SHP77 treated with DMSO at 0.1 percent for 48 hours (cell line): ENCODE results near the gene MRPL32.
A peak's percentile ranks its signal among the peaks of the same experiment; 100 is the strongest.
"Not testable (repeated sequence)": the region's sequence is repeated elsewhere in the genome, so short reads cannot be mapped to it uniquely, and the experiment has no call there.

Source experiments
- DNase-seq: peaks from one replicate; lab custom pipeline; 2025; lab: John Stamatoyannopoulos, UW

Gene MRPL32

DNA sequence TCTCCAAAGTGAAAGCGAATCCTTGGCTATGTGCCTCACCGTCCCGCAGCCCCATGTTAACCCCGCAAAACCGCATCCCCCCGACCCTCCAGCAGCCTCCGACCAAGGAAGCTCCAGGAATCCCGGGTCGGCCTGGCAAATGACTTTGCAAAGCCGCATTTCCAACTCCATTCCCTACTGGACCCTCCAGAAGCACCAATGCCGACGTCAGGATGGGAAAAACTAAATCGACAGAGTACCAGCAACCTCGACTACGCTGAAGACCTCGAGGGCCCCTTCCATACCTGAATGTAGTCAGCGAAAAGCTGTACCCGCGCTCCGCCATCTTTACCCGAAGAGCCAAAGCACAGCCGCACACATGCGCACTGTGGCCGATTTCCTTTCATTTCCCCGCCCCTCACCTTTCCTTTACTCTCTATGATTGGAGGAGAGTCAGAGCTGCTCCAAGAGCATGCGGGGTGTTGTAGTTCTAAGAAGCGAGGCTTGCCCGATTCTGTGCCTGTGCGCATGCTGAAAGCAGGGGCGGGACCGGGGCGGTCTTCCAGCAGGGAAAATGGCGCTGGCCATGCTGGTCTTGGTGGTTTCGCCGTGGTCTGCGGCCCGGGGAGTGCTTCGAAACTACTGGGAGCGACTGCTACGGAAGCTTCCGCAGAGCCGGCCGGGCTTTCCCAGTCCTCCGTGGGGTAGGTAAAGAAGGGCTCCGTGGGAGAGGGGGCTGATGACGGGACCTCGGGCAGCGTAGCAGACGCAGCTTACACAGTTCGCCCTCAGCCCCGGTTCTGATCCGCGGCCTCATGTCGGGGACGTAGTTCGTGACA lies at the start of gene MRPL32, which contains the start of gene PSMA2:
TSS of gene MRPL32 (plus strand) at position 543 of the 818 bp plus-strand sequence. CDS start at position 554, 11 bp downstream.
TSS of gene PSMA2 (minus strand) at position 341 of the 818 bp plus-strand sequence. CDS start at position 325, 16 bp downstream.
- peak; percentile 99 for DNase-seq

DNA sequence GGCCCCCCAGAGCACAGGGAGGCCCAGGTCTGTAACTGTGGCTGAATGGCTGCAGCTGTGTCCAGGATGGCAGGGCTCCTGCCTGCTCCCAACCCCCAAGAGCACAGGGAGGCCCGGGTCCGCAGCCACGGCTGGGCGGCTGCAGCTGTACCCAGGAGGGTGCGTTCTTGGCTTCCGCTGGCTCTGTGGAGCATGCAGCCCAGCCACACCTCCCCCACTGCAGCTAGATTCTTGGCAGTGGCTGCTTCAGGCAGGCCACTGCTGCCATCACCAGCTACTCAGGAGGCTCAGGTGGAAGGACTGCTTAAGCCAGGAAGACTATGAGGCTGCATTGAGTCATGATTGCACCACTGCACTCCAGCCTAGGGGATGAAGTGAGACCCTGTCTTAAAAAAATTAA lies 48.2 kb upstream of the MRPL32 start:
- peak; percentile 76 for DNase-seq

DNA sequence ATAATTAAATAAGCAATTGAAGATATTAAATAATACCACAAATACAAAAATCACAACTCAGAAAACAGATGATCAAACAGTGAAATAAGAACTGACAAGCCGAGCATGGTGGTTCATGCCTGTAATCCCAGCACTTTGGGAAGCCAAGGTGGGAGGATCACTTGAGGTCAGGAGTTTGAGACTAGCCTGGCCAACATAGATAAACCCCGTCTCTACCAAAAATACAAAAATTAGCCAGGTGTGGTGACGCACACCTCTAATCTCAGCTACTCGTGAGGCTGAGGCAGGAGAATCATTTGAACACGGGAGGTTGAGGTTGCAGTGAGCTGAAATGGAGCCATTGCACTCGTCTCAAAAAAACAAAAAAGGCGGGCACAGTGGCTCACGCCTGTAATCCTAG lies 47.0 kb upstream of the MRPL32 start:
- DNase-seq = not testable (repeated sequence)

DNA sequence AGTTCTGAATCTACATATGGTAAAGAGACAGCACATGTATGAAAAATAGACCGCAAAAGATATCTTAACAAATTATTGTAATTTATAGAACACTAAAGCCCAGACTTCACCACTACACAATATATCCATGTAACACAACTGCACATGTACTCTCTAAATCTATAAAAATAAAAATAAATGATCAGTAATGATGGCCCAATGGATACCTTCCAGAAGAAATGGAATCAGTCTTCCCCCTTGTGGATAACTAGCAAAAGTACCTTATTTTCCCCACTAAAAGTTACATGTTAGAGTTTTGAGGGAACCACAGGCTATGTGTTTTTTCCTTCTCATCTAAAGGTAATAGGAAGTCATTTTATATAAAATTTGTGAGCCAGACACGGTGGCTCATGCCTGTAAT lies 46.0 kb upstream of the MRPL32 start:
- DNase-seq = peak; percentile 17

DNA sequence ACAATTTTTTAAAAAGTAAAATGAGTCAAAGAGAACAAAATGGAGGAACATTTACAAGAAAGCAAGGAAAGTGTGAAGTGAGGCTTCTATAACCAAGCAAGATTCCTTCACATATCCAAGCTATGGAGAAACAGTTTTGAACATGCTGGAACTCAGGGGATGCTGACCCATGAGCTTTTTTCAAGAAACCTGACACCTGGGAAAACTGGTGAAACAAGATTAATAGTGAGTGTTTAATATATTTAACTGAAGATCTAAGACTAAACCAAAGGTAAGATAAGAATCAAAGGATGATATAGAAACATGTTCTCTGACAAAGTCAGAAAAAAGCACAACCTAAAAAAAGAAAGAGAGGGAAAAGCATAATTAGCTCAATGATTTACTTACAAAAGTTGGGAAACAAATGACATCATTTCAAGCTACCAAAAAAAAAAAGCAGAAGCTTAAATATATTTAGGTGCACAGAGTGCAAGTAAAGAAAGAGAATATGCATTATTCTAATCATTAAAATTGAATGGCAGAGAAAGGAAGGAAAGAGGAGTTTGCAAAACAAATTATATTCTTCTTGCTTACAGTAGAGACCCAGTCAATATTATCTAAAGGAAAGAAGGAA lies 45.2 kb upstream of the MRPL32 start:
- no peak for DNase-seq

DNA sequence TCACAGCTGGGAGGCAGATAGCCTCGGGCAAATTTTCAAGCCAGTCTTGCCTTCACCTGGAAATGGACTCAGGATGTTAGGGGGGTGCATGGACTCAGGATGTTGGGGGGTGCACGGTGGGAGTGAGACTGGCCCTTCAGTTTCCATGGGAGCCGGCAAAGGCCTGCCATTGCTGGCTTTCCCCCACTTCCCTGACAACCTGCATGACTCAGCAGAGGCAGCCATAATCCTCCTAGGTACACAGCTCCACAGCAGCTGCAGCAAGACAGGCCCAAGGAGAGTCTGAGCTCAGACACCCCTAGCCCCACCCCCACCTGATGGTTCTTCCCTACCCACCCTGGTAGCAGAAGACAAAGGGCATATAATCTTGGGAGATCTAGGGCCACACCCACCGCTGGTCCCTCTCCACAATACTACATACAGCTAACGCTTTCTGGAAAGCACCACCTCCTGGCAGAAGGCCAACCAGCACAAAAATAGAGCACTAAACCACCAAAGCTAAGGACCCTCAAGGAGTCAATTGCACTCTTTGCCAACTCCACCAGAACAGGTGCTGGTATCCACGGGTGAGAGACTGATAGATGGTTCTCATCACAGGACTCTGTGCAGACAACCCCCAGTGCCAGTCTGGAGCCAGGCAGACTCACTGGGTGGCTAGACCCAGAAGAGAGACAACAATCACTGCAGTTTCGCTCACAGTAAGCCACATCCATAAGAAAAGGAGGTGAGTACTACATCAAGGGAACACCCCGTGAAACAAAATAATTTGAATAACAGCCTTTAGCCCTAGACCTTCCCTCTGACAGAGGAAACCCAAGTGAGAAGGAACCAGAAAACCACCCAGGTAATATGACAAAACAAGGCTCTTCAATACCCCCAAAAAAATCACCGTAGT lies 38.6 kb upstream of the MRPL32 start:
- DNase-seq = peak; percentile 24

DNA sequence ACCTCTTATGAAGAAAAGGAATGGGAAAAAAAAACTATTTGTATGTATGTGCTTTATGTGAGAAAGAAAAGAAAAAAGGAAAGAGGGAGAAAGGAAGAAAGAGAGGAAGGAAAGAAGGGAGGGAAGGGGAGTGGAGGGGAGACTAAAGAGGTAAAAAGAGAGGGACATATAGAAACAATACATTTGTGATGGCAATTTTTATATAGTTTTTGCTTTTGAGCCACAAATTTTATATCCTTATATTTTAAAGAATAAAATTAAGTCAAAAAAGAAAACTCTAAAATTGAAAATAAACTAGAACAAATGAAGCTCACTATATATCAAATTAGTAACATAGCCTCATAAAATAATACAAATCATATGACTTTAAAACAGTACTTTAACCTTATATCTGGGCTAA lies 31.3 kb upstream of the MRPL32 start:
- no peak for DNase-seq

DNA sequence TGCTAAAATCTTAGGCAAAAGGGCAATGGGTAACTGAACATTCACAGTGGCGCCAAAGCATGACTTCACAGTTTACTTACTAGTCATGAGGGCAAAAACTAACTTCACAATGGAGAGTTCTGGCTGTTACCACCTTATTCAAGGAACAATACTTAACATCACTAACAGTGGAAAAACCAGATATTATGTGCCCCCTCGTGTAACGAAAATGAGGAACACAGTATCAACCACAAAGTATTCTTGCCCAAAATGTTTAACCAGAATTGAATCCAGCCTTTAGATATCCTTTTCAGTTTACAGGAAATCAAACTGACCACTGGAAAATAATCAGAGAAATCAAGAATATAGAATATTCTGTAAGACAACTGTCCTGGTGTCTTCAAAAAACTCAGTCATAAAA lies 29.8 kb upstream of the MRPL32 start:
- DNase-seq = no peak

DNA sequence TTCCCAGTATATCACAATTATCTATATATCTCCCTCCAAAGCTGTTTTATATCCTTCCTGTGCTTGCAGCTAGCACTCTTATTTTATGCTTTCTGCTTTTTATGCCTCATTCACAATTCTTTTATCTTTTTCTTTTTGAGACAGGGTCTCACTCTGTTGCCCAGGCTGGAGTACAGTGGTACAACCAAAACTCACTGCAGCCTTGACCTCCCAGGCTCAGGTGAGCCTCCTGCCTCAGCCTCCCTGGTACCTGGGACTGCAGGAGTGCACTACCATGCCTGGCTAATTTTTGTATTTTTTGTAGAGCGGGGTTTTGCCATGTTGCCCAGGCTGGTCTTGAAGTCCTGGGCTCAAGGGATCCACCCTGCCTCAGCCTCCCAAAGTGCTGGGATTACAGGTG lies 26.0 kb upstream of the MRPL32 start:
- no peak for DNase-seq

DNA sequence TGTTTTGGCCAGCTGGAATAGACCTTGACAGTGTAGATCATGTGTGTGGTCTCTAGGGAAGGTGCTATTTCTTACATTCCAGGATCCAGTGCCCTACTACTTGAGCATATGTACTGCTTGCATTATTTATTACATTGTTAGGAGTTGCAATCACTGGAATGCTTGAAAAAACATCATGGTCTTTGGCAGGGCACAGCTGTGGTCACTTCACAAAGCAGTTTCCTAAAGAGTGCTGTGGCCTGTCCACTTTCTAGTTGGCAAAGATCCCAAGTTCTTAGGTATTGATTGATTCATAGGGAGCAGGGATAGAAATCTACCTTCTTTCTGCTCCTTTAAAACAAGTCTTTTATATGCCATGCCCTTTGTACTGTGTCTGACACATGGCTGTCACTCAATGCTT lies 24.9 kb upstream of the MRPL32 start:
- no peak for DNase-seq

DNA sequence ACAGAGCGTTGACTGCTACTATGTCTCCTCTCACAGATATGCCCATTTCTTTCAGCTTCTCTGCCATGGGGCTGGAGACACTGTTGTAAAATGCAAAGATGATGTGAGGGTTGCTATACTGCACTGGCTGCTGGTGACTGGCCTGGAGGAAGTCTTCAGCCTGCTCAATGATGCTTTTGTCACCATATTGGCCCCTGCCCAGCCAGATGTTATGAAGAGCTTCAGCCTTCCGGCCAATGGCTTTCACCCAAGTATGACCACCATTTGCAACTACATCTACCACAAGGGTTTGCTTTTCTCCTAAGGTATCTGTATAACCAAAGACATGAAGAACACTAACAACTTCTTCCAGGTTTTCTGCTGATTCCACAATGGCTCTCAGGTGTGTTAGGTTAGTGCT lies 21.9 kb upstream of the MRPL32 start:
- DNase-seq = no peak

DNA sequence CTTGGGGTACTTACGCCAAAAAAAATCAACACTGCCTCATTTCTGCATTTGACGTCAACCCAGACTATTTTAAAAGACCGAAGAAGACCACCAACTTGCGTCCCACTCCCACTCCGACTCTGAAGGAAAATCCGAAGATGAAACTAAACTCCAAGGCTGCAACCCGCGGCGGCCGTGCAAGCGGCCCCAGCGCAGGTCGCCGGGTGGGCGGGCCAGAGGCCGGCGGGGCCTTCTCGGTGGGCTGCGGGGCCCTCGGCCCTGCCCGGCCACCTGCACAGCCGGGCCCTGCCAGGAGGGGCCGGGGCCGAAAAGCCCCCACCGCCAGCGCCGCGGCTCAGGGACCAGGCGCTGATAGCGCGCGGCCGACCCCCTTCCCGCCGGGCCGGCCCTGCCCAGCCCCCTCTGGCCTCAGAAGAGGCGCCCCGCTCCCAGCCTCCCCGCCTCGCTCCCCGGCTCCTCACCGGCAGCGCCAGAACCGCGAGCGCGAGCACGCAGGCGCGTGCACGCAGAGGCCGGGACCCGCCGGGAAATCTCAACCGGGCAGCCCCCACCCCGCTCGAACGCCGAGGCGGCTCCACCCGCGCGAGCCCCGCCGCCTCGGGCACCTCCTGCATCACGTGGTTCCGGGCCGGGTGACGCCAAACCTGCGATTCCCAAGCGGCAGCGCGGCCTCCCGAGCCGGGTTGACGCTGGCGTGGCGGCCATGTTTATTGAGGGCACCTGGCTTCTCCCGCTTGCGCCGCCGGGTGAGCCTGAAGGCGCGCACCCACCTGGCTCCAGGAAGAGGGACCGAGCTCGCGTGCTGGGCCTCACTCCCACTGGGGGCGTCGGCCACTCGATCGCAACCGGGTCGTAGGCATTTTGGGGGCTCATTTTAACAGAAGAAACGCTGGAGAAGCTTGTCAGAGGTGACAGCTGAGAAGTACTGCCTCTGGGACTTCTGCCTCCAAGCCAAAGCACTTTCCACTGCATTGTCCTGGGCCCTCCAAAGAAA lies 20.4 kb upstream of the MRPL32 start, which contains the start of gene C7orf25:
TSS of gene C7orf25 (minus strand) at position 617 of the 994 bp plus-strand sequence. CDS start 1,170 bp downstream, outside the sequence.
- peak; percentile 91 for DNase-seq

DNA sequence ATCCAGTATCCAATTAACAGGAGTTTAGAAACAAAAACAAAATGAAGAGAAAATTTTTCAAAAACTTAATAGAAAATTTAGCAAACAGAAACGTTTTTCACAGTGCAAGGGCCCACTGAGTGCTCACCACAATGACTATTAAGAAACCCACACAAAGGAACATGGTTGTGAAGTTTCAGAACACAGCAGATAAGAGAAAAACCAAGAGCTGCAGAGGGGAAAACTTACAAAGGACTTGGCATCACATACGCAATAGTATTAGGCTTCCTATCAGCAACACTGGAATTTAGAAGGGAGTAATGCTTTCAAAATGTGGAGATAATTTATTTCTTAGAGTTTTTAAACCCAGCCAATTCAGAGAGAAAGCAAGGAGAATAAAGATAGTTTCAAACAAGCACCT lies 18.6 kb upstream of the MRPL32 start:
- DNase-seq = no peak

DNA sequence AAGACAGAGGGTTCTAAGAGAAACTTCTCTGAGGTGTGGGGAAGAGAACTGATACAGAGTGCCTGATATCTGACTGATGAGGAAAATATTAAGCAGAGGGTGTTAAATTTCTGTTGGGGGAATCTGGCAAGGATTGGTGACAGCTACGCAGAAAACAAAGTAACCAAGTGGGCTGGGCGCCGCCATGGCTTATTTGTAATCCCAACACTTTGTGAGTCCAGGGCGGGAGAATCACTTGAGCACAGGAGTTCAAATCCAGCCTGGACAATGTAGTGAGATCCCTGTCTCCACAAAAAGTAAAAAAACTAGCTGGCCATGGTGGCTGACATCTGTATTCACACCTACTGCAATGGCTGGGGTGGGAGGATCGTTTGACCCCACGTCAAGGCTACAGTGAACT lies 18.2 kb upstream of the MRPL32 start:
- no peak for DNase-seq

DNA sequence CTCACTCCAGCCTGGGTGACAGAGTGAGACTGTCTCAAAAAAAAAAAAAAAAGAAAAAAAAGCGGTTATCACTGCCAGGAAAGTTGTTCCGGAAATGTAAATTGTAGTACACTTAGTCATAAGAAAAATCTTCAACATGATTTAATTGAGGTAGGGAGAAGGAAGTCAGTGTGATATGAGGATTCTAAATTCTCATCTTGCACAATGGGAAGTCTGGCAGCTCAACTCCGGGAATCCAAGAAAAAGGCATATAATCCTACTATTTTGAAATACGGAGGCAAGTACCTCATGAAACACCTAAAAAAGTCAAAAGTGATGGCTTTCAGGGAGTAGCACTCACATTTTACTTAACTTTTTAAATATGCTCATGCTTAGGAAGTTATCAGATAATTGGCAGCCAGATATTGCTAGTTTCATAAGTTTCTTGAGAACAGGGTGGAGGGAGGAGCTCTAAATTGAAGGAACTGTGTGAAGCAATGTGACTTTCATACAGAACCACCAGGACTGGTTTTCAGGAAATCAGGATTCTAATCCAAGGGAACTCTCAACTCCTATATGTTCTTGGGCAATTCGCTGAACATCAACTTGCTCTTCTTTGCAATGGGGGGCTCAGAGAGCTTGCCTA lies 17.6 kb upstream of the MRPL32 start:
- DNase-seq = no peak

DNA sequence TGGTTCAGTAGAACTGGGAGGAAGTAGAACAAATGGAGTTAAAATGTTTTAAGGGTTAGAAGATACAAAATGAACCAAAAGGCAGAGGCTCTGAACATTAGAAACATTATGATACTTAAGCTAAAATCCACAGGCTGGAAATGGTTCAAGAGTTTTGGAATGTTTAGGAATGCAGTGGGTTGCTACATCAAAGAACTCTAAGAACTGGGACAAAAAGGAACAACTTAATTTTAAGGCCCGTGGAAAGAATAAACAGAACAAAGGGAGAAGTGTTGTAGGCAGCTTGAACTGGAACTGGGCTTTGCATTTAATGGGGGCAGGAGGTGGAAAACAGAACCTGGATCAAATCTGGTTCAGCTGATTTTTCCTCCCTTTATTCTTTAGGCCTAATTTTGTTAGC lies 16.8 kb upstream of the MRPL32 start:
- DNase-seq = no peak

DNA sequence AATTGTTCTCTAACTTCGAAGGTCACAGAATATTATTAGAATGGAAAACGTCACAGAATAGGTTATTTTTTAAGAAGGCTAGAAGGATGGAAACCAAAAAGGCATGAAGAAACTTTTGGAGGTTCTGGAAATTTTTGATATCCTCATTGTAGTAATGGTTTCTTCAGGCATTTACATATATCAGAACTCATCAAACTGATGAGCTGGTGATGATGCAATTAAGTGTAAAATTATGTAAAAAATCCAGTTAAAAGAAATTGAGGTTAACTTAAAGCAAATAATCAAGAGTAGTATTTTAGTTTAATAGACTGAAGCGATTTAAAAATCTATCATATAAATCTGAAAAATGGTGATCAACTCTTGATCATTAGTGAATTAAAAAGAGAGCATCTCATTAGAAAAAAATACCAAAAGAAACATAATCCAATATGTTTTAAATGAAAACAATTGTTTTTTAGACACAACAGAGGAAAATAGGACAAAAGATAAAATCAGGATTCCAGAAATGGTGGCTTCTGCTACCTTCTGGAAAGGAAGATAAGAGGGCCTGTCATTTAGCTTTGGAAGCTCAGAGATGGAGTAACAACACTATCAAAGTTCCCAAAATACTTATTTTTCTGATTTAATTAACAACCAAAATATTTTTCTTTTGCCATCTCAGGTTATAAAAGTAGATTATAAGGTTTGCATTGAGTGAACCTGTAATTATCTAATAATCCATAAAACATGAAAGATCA lies 10.0 kb upstream of the MRPL32 start:
- no peak for DNase-seq

DNA sequence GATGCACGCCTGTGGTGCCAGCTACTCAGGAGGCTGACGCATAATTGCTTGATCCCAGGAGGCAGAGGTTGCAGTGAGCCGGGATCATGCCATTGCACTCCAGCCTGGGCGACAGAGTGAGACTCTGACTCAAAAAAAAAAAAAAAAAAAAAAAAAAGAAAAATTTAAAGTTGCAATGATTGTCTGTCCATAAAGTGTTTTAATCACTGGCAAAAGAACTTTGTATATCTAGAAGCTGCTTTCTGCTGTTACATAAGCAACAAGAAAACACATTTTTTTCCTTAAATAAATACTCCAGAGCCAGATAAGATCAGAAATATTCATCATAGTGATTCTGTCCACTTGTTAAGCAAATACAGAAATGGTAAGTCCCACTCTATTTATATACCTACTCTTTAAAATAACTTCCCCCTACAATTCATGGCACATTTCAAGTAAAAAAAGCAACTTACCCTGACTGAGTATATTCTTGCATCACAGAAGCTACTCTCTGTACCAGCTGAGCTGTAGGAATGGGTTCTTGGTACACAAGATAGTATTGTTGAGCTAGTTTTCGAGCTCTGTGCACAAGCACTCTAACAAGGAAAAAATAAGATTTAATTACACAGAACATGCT lies 7.8 kb upstream of the MRPL32 start:
- DNase-seq = no peak

DNA sequence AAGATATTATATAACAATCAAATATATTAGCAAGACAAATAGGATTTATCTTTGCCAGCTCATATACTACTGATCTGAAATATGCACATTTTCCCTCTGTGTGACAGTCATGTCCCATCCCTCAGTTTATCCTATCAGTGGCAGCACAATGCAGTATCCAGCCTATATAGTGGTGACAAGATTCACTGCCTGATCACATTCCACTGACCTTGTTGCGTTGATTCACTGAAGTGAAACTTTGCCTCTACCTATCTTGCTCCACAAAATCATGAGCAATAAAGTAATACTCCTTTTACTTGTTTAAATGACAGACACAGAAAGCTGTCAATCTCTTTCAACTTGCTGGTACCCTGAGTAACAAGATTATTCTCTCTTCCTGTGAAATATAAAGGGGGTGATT lies 6.5 kb upstream of the MRPL32 start:
- no peak for DNase-seq
